K562 (cell line): ENCODE measurements around the gene RGS14. TPM values are rescaled to one million over a fixed set of nuclear protein-coding genes. Genes with fewer than 3 reads are reported as not detected.
A peak's percentile ranks its signal among the peaks of the same experiment; 100 is the strongest.

Experiments
- DPF2 ChIP-seq: fragments of 450-650 bp; IDR thresholded peaks from 2 replicates; pipeline ENCODE4 v1.6.1; 2016
- E2F4 ChIP-seq: sonication (generic); formaldehyde crosslinking; IDR thresholded peaks from 2 replicates; pipeline ENCODE4 v1.8.0; 2022; ENCODE audit warnings: mild to moderate bottlenecking, low read depth, missing genetic modification reagents
- FIP1L1 ChIP-seq: fragments of 200-400 bp; formaldehyde crosslinking; IDR thresholded peaks from 2 replicates; pipeline ENCODE4 v1.6.1; 2018; ENCODE audit warnings: mild to moderate bottlenecking, low read depth, low read length; ENCODE audit not compliant: poor library complexity, severe bottlenecking
- JUN ChIP-seq, 2 experiments: sonication (generic) in 1 of 2; formaldehyde crosslinking in 1 of 2; IDR thresholded peaks; 2 replicates each; pipeline versions ENCODE4 v1.6.1 to v1.8.0; 2012 to 2022; ENCODE audit warnings: borderline replicate concordance in 2 of 2, mild to moderate bottlenecking in 2 of 2, improper control_type of control experiment in 1 of 2, low read depth in 1 of 2, low read length in 1 of 2, missing genetic modification reagents in 1 of 2
- KDM2B ChIP-seq: fragments of 250-450 bp; sonication (Bioruptor Pico); IDR thresholded peaks from 2 replicates; pipeline ENCODE4 v1.8.0; 2021; ENCODE audit warnings: mild to moderate bottlenecking, moderate library complexity
- L3MBTL2 ChIP-seq: fragments of 450-650 bp; IDR thresholded peaks from 2 replicates; pipeline ENCODE4 v1.6.1; 2016; ENCODE audit warnings: mild to moderate bottlenecking, moderate library complexity
- MXI1 ChIP-seq: IDR thresholded peaks from 2 replicates; pipeline ENCODE4 v1.6.1; 2011; ENCODE audit warnings: low read depth, mild to moderate bottlenecking, improper control_type of control experiment, low read length
- MYC ChIP-seq, 2 experiments: fragments of 250-450 bp in 1 of 2; sonication (Bioruptor Pico) in 1 of 2; IDR thresholded peaks; 2 replicates each; pipeline versions ENCODE4 v1.5.1 to v1.6.1; 2012 to 2021; ENCODE audit warnings: low read depth in 2 of 2, borderline replicate concordance in 1 of 2, improper control_type of control experiment in 1 of 2, low read length in 1 of 2, mild to moderate bottlenecking in 1 of 2, moderate library complexity in 1 of 2
- NCOR1 ChIP-seq: fragments of 450-650 bp; IDR thresholded peaks from 2 replicates; pipeline ENCODE4 v1.6.1; 2016; ENCODE audit warnings: mild to moderate bottlenecking, moderate library complexity
- NONO ChIP-seq, 2 experiments: fragments of 200-400 bp in 1 of 2; fragments of 450-650 bp in 1 of 2; formaldehyde crosslinking in 1 of 2; IDR thresholded peaks; 2 replicates each; pipeline ENCODE4 v1.6.1; 2017; ENCODE audit warnings: low read depth in 2 of 2, mild to moderate bottlenecking in 2 of 2, moderate library complexity in 2 of 2, low read length in 1 of 2
- SAFB ChIP-seq: fragments of 200-400 bp; formaldehyde crosslinking; IDR thresholded peaks from 2 replicates; pipeline ENCODE4 v1.6.1; 2017; ENCODE audit warnings: low read depth, low read length, borderline replicate concordance
- SP1 ChIP-seq: sonication (generic); formaldehyde crosslinking; IDR thresholded peaks from 2 replicates; pipeline ENCODE4 v1.8.1; 2022; ENCODE audit warnings: mild to moderate bottlenecking, missing genetic modification reagents
- TARDBP ChIP-seq: fragments of 450-650 bp; IDR thresholded peaks from 2 replicates; pipeline ENCODE4 v1.6.1; 2016
- ZZZ3 ChIP-seq: fragments of 450-650 bp; IDR thresholded peaks from 2 replicates; pipeline ENCODE4 v1.6.1; 2016; ENCODE audit warnings: antibody characterized with exemption, mild to moderate bottlenecking, moderate library complexity
- polyA plus RNA-seq, 8 experiments: library from polyadenylated mRNA; depleted of rRNA in 4 of 8; stranded (reverse) in 5 of 8; unstranded in 3 of 8; fragments of >200 nt; fragmentation: Nextera tagmentation in 2 of 8; fragmentation: Illumina TruSeq in 1 of 8; extraction: Ambion mirVana in 2 of 8; extraction: Trizol in 1 of 8; gene quantifications; 2 replicates each; pipeline versions ENCODE4 v1.2.1 to v1.2.3, GENCODE V29; 2011 to 2014; ENCODE audit warnings: inconsistent platforms in 1 of 8, missing spikeins in 1 of 8
- total RNA-seq, 7 experiments: library from RNA; depleted of rRNA in 6 of 7; stranded (reverse); fragments of >200 nt in 6 of 7; fragmentation: Illumina TruSeq in 2 of 7; extraction: Trizol in 2 of 7; gene quantifications; 2 replicates each; pipeline versions ENCODE4 v1.2.1 to v1.2.3, GENCODE V29; 2011 to 2021; ENCODE audit warnings: low replicate concordance in 1 of 7
- TF ChIP-seq, protein P1 (sequence below): fragments of 450-650 bp; formaldehyde crosslinking; IDR thresholded peaks from 2 replicates; pipeline ENCODE4 v1.4.0; 2022; ENCODE audit warnings: mild to moderate bottlenecking, moderate library complexity
- TF ChIP-seq, protein P2 (sequence below), 2 experiments: fragments of 450-650 bp in 1 of 2; IDR thresholded peaks; 2 replicates each; pipeline ENCODE4 v1.6.1; 2011 to 2017; ENCODE audit warnings: low read depth in 2 of 2, antibody characterized with exemption in 1 of 2, borderline replicate concordance in 1 of 2, low read length in 1 of 2, mild to moderate bottlenecking in 1 of 2, mixed read lengths in 1 of 2; ENCODE audit not compliant: control insufficient read depth in 1 of 2
- TF ChIP-seq, protein P3 (sequence below): fragments of 450-650 bp; IDR thresholded peaks from 2 replicates; pipeline ENCODE4 v1.6.1; 2014; ENCODE audit warnings: low read depth, mild to moderate bottlenecking, moderate library complexity, borderline replicate concordance

RGS14 gene
- total and polyA plus RNA-seq, 9 of the 15 experiments (the other 6 are each of a cell fraction or from before 2014, with no cell fraction given): 0.28 to 75.9 (median 34.5) TPM

- TF ChIP-seq, protein P1, sequence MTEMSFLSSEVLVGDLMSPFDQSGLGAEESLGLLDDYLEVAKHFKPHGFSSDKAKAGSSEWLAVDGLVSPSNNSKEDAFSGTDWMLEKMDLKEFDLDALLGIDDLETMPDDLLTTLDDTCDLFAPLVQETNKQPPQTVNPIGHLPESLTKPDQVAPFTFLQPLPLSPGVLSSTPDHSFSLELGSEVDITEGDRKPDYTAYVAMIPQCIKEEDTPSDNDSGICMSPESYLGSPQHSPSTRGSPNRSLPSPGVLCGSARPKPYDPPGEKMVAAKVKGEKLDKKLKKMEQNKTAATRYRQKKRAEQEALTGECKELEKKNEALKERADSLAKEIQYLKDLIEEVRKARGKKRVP (CRISPR knock-in tag): no peak
- TF ChIP-seq MYC (IDR thresholded peaks at IDR 0.05; ENCODE audit: low read depth, low read length): peak; percentile 98
- TF ChIP-seq MYC (CRISPR knock-in tag; IDR thresholded peaks at IDR 0.05; ENCODE audit: borderline replicate concordance, low read depth): peak; percentile 79
- peak; percentile 81 for TF ChIP-seq L3MBTL2
- peak; percentile 96 for TF ChIP-seq KDM2B (CRISPR knock-in tag)
- peak; percentile 75; the same call in 1 of the 2 replicates for TF ChIP-seq MXI1
- peak; percentile 89 for TF ChIP-seq SP1
- peak; percentile 36; the same call in 1 of the 2 replicates for TF ChIP-seq JUN (IDR thresholded peaks at IDR 0.05; ENCODE audit: borderline replicate concordance, low read depth, low read length)
- TF ChIP-seq JUN (CRISPR knock-in tag; IDR thresholded peaks at IDR 0.05; ENCODE audit: borderline replicate concordance): 0 out of 2 replicates have a peak, but pooled peaks have one; percentile 23
- TF ChIP-seq NONO (IDR thresholded peaks at IDR 0.05; ENCODE audit: low read depth in 2 of 2, low read length in 1 of 2): peak; percentile 57 to 72; a peak in 3 of 4 replicates
- no peak for TF ChIP-seq DPF2
- TF ChIP-seq NCOR1: no peak
- TF ChIP-seq SAFB: peak; percentile 96
- no peak for TF ChIP-seq ZZZ3
- peak; percentile 66 for TF ChIP-seq FIP1L1
- TF ChIP-seq, protein P2, sequence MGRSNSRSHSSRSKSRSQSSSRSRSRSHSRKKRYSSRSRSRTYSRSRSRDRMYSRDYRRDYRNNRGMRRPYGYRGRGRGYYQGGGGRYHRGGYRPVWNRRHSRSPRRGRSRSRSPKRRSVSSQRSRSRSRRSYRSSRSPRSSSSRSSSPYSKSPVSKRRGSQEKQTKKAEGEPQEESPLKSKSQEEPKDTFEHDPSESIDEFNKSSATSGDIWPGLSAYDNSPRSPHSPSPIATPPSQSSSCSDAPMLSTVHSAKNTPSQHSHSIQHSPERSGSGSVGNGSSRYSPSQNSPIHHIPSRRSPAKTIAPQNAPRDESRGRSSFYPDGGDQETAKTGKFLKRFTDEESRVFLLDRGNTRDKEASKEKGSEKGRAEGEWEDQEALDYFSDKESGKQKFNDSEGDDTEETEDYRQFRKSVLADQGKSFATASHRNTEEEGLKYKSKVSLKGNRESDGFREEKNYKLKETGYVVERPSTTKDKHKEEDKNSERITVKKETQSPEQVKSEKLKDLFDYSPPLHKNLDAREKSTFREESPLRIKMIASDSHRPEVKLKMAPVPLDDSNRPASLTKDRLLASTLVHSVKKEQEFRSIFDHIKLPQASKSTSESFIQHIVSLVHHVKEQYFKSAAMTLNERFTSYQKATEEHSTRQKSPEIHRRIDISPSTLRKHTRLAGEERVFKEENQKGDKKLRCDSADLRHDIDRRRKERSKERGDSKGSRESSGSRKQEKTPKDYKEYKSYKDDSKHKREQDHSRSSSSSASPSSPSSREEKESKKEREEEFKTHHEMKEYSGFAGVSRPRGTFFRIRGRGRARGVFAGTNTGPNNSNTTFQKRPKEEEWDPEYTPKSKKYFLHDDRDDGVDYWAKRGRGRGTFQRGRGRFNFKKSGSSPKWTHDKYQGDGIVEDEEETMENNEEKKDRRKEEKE (IDR thresholded peaks at IDR 0.05; ENCODE audit: borderline replicate concordance in 1 of 2, control insufficient read depth in 1 of 2, low read depth in 2 of 2, low read length in 1 of 2): no peak
- peak; percentile 79; the same call in 1 of the 2 replicates for TF ChIP-seq TARDBP
- TF ChIP-seq, protein P3, sequence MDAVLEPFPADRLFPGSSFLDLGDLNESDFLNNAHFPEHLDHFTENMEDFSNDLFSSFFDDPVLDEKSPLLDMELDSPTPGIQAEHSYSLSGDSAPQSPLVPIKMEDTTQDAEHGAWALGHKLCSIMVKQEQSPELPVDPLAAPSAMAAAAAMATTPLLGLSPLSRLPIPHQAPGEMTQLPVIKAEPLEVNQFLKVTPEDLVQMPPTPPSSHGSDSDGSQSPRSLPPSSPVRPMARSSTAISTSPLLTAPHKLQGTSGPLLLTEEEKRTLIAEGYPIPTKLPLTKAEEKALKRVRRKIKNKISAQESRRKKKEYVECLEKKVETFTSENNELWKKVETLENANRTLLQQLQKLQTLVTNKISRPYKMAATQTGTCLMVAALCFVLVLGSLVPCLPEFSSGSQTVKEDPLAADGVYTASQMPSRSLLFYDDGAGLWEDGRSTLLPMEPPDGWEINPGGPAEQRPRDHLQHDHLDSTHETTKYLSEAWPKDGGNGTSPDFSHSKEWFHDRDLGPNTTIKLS: peak; percentile 21; the same call in 1 of the 2 replicates
- TF ChIP-seq E2F4 (CRISPR knock-in tag): peak; percentile 70
Observed at GRCh38 chr5:177403792-177404640, 46.3 kb downstream of the RGS14 start (continued).
